ENCODE measurements around the gene ERP44.

The ERP44 gene

GRCh38 chr9:99931155-99931840 lies 167.5 kb downstream of the ERP44 start:
- no peak for DNase-seq (ENCODE audit: extremely low spot score)
- ChIA-PET POLR2A (no interaction called here), CTCF (no interaction called here)
- no peak for TF ChIP-seq SP1 (IDR thresholded peaks at IDR 0.05)
- no peak for TF ChIP-seq CTBP1 (IDR thresholded peaks at IDR 0.05; ENCODE audit: borderline replicate concordance)
- TF ChIP-seq ZNF384 (IDR thresholded peaks at IDR 0.05), result no peak
- no peak for TF ChIP-seq FOXA1 (IDR thresholded peaks at IDR 0.05)
- TF ChIP-seq ARNT (IDR thresholded peaks at IDR 0.05), result no peak
- no peak for TF ChIP-seq FOXM1 (IDR thresholded peaks at IDR 0.05; ENCODE audit: borderline replicate concordance)
- no peak for TF ChIP-seq LEF1 (IDR thresholded peaks at IDR 0.05; ENCODE audit: borderline replicate concordance)
- TF ChIP-seq TARDBP (IDR thresholded peaks at IDR 0.05), result no peak
- TF ChIP-seq HDGF (IDR thresholded peaks at IDR 0.05; ENCODE audit: borderline replicate concordance), result no peak
- TF ChIP-seq PKNOX1 (IDR thresholded peaks at IDR 0.05), result no peak
- no peak for TF ChIP-seq NFRKB (IDR thresholded peaks at IDR 0.05)

GRCh38 chr9:99929652-99930051 lies 169.1 kb downstream of the ERP44 start:
- CTCF ChIA-PET, result no interaction called here
- POLR2A ChIA-PET, result no interaction called here
- no peak for TF ChIP-seq BHLHE40 (IDR thresholded peaks at IDR 0.05; ENCODE audit: borderline replicate concordance)
- TF ChIP-seq LEF1 (IDR thresholded peaks at IDR 0.05; ENCODE audit: borderline replicate concordance), result no peak
- TF ChIP-seq PKNOX1 (IDR thresholded peaks at IDR 0.05), result no peak
- no peak for TF ChIP-seq L3MBTL2 (conservative IDR thresholded peaks at IDR 0.05)
- no peak for TF ChIP-seq ZNF384 (IDR thresholded peaks at IDR 0.05)
- TF ChIP-seq CTBP1 (IDR thresholded peaks at IDR 0.05; ENCODE audit: borderline replicate concordance), result no peak
- no peak for TF ChIP-seq SUZ12 (IDR thresholded peaks at IDR 0.05)
- TF ChIP-seq SP1 (IDR thresholded peaks at IDR 0.05), result no peak
- no peak for TF ChIP-seq NFRKB (IDR thresholded peaks at IDR 0.05)
- no peak for TF ChIP-seq TARDBP (IDR thresholded peaks at IDR 0.05)
- TF ChIP-seq ELF4 (IDR thresholded peaks at IDR 0.05), result no peak
- no peak for TF ChIP-seq FOXK2 (IDR thresholded peaks at IDR 0.05)
- no peak for TF ChIP-seq ARNT (IDR thresholded peaks at IDR 0.05)
- no peak for TF ChIP-seq FOXA1 (IDR thresholded peaks at IDR 0.05)
- no peak for TF ChIP-seq HDGF (IDR thresholded peaks at IDR 0.05; ENCODE audit: borderline replicate concordance)
- DNase-seq (ENCODE audit: extremely low spot score), result no peak

All from HEK293T (cell line).